Right lobe of liver (tissue), 6 donors: ENCODE results near the gene EPS8L2. TPM values are rescaled to one million over a fixed set of nuclear protein-coding genes. Genes with fewer than 3 reads are reported as not detected.

Experiments used
- ATAC-seq, 4 donors: fragments of 200-7000 bp; cut with Tn5 transposase; one replicate each; pipeline ENCODE4 v1.9.1; 2020; ENCODE audit warnings: mild to moderate bottlenecking in 4 of 4, moderate library complexity in 4 of 4
- DNase-seq, 3 donors: peaks; one replicate each; pipeline ENCODE4 v3.0.0-alpha.2; 2020
- H3K27ac ChIP-seq, 3 donors: fragments of 200-600 bp; one replicate each; pipeline ENCODE4 v1.8.0; 2022
- H3K27me3 ChIP-seq, 2 donors: fragments of 200-600 bp; one replicate each; pipeline ENCODE4 v1.8.0; 2022
- H3K36me3 ChIP-seq, 4 donors: fragments of 200-600 bp; sonication (generic) in 1 of 4; one replicate each; pipeline versions ENCODE4 v1.5.1 to v1.8.0; 2017 to 2022; ENCODE audit warnings: control low read depth in 1 of 4
- H3K4me1 ChIP-seq, 4 donors: fragments of 200-600 bp; sonication (generic) in 1 of 4; one replicate each; pipeline versions ENCODE4 v1.5.1 to v1.8.0; 2017 to 2022; ENCODE audit warnings: control low read depth in 1 of 4
- H3K4me3 ChIP-seq, 3 donors: fragments of 200-600 bp; one replicate each; pipeline ENCODE4 v1.8.0; 2022
- H3K9me3 ChIP-seq, 4 donors: fragments of 200-600 bp; sonication (generic) in 1 of 4; one replicate each; pipeline versions ENCODE4 v1.5.1 to v1.8.0; 2017 to 2022; ENCODE audit warnings: control low read depth in 1 of 4
- POLR2A ChIP-seq: fragments of 450-650 bp; IDR thresholded peaks from one replicate; pipeline ENCODE4 v1.6.1; 2017; ENCODE audit warnings: antibody characterized with exemption, mild to moderate bottlenecking
- WGBS: methylation state at CpG from one replicate; pipeline ENCODE4 v1.1.6; 2018; ENCODE audit warnings: low coverage, low lambda C conversion rate; ENCODE audit not compliant: insufficient coverage; ENCODE audit errors: missing lambda C conversion rate; 5-methylcytosine and 5-hydroxymethylcytosine counted together
- intact Hi-C, 2 donors: fragments of 100-400 bp; cut with DNase I; formaldehyde crosslinking; loops; one replicate each; pipeline versions ENCODE4 v1.11.2 to v1.14.1; 2022
- total RNA-seq, 6 experiments: library from RNA; depleted of rRNA in 2 of 6; stranded (reverse); fragments of >200 nt in 2 of 6; fragmentation: NEBNext Ultra II Directional in 3 of 6; extraction: Animal tissue kit (Norgen Biotek cat#: 25700) in 3 of 6; gene quantifications; one replicate each; pipeline versions ENCODE4 v1.1.0 to v1.2.4, GENCODE V29; 2016 to 2023
- TF ChIP-seq, protein P1 (sequence below), 4 donors: fragments of 200-600 bp in 3 of 4; fragments of 450-650 bp in 1 of 4; IDR thresholded peaks; one replicate each; pipeline versions ENCODE4 v1.5.1 to v1.8.0; 2016 to 2022; ENCODE audit warnings: antibody characterized with exemption in 4 of 4, mild to moderate bottlenecking in 2 of 4
- donor health status: DM: no; HTN: yes; CAD: no.
- donor health status: DM: no; HTN: no; CAD: no.
- donor health status: DM: no; HTN: no; CAD: no.
- donor health status: DM: no; HTN: yes; CAD: no.
- donor health status: DM: no; HTN: yes; CAD: no.

EPS8L2 gene
- total RNA-seq, 6 experiments from 2014 or later = 95.8 to 184 (median 120) TPM

GRCh38 chr11:721741-722345 is 15.8 kb downstream of the EPS8L2 start:
- Histone ChIP-seq H3K27me3 (no peaks in the 10 kb centered on the region), H3K9me3 (no peaks in the 10 kb centered on the region), H3K4me1 (no peaks in the 10 kb centered on the region), H3K4me3 (no peak overlapping the region), H3K36me3 (peaks cover 0 to 55% (median 6%) of the 10 kb centered on the region in 4 donors), H3K27ac (no peak overlapping the region)
- intact Hi-C loops = loop anchor here (10.0 kb wide), 1 partner anchor 57 kb away; no protein-coding TSS in a partner anchor
- WGBS = 61% methylated on average over 2 of the region's 33 CpGs
- TF ChIP-seq, protein P1, sequence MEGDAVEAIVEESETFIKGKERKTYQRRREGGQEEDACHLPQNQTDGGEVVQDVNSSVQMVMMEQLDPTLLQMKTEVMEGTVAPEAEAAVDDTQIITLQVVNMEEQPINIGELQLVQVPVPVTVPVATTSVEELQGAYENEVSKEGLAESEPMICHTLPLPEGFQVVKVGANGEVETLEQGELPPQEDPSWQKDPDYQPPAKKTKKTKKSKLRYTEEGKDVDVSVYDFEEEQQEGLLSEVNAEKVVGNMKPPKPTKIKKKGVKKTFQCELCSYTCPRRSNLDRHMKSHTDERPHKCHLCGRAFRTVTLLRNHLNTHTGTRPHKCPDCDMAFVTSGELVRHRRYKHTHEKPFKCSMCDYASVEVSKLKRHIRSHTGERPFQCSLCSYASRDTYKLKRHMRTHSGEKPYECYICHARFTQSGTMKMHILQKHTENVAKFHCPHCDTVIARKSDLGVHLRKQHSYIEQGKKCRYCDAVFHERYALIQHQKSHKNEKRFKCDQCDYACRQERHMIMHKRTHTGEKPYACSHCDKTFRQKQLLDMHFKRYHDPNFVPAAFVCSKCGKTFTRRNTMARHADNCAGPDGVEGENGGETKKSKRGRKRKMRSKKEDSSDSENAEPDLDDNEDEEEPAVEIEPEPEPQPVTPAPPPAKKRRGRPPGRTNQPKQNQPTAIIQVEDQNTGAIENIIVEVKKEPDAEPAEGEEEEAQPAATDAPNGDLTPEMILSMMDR (IDR thresholded peaks at IDR 0.05) = no peak
- TF ChIP-seq POLR2A = no peak
- DNase-seq = peak; percentile 50 to 61 (median 58)
- ATAC-seq = peak; percentile 5 to 31 (median 16)

DNA sequence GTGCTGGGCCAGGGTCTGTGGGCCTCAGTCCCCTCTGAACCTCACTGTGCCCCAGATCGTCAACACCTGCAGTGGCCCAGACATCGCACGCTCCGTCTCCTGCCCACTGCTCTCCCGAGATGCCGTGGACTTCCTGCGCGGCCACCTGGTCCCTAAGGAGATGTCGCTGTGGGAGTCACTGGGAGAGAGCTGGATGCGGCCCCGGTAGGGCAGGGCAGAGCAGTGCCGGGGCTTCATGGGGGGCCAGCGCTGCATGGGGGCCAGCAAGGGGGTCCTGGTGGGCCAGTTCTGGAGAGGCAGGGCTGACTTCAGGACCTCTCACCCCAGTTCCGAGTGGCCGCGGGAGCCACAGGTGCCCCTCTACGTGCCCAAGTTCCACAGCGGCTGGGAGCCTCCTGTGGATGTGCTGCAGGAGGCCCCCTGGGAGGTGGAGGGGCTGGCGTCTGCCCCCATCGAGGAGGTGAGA is 16.3 kb downstream of the EPS8L2 start:
- no peak overlapping the region for H3K4me3 ChIP-seq
- H3K27me3 ChIP-seq = no peaks in the 10 kb centered on the region
- no peaks in the 10 kb centered on the region for H3K9me3 ChIP-seq
- TF ChIP-seq, protein P1 (IDR thresholded peaks at IDR 0.05) = no peak
- TF ChIP-seq POLR2A = no peak
- DNase-seq = peak in 2 of 3 donors; percentile 49 to 54
- peaks cover 0 to 50% (median 6%) of the 10 kb centered on the region in 4 donors for H3K36me3 ChIP-seq
- WGBS = no CpG with 5 or more reads among the region's 20 CpGs
- no peaks in the 10 kb centered on the region for H3K4me1 ChIP-seq
- no peak overlapping the region for H3K27ac ChIP-seq
- ATAC-seq = peak in 2 of 4 donors; percentile 3 to 4
- intact Hi-C loops = loop anchor here (10.0 kb wide), 1 partner anchor 58 kb away; no protein-coding TSS in a partner anchor

DNA sequence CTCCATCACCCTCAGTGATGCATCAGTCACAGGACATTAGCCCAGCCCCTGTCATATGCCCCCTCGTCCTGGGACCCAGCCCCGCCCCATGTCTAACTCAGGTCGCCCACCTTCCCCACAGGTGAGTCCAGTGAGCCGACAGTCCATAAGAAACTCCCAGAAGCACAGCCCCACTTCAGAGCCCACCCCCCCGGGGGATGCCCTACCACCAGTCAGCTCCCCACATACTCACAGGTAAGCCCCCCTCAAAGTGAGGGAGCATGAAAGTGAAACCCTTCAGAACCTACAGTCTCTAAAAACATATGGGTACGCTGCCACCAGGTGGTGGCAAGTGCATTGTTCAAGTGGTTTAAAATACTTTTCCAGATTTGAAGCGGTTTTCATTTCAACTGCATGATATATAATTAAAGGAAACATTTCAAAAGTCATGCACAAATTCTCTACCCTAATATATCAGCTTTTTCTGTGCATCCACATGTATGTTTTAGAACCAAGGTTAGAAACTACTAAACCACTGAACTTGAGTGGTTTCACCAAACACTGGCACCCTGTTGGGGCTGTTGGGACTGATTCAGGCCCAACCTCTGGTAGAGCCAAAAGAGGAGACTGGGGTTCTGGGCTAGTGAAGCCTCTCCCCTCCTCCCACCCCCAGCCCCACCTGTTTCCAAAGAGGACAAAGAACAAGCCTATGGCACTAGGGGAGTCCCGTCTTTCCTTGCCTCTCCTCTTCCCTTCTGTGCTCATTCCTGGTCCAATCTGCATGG is 17.3 kb downstream of the EPS8L2 start:
- no peak overlapping the region for H3K4me3 ChIP-seq
- intact Hi-C loops = loop anchor here (10.0 kb wide), 1 partner anchor 59 kb away; no protein-coding TSS in a partner anchor
- TF ChIP-seq, protein P1 (IDR thresholded peaks at IDR 0.05) = peak; percentile 33 to 76 (median 54)
- no peak for TF ChIP-seq POLR2A

GRCh38 chr11:724049-724777 is 18.2 kb downstream of the EPS8L2 start:
- Histone ChIP-seq H3K27me3 (no peaks in the 10 kb centered on the region), H3K9me3 (no peaks in the 10 kb centered on the region), H3K36me3 (peaks cover 0 to 50% (median 6%) of the 10 kb centered on the region in 4 donors), H3K27ac (no peak overlapping the region), H3K4me1 (peaks cover 0 to under 1% (median 0%) of the 10 kb centered on the region in 4 donors), H3K4me3 (no peak overlapping the region)
- intact Hi-C loops = loop anchor here (10.0 kb wide), 1 partner anchor 59 kb away; no protein-coding TSS in a partner anchor
- ATAC-seq (no peak), DNase-seq (peak in 1 of 3 donors; percentile 53)
- TF ChIP-seq, protein P1 (IDR thresholded peaks at IDR 0.05) = no peak
- TF ChIP-seq POLR2A = no peak
- WGBS = 40% methylated on average over 2 of the region's 19 CpGs

More for the DNA sequence above, 17.3 kb downstream of the EPS8L2 start:
- peaks cover 0 to 50% (median 6%) of the 10 kb centered on the region in 4 donors for H3K36me3 ChIP-seq
- ATAC-seq = peak in 1 of 4 donors; percentile 11
- WGBS = 49% methylated on average over 5 of the region's 8 CpGs
- H3K27ac ChIP-seq = no peak overlapping the region
- no peaks in the 10 kb centered on the region for H3K4me1 ChIP-seq
- peak in 2 of 3 donors; percentile 50 to 55 for DNase-seq
- H3K9me3 ChIP-seq = no peaks in the 10 kb centered on the region
- H3K27me3 ChIP-seq = no peaks in the 10 kb centered on the region
